Measurements from ENCODE around the gene WDFY2. TPM values are rescaled to one million over a fixed set of nuclear protein-coding genes. Genes with fewer than 3 reads are reported as not detected.

Gene WDFY2
- total RNA-seq, 1 donor: 11.9 TPM

- Histone ChIP-seq H2AFZ (ENCODE audit: low read length) (peak overlapping the region; percentile 58), H3K79me2 (ENCODE audit: insufficient read depth, low read length) (no peaks in the 10 kb centered on the region), H4K20me1 (ENCODE audit: insufficient read depth, low read length) (no peaks in the 10 kb centered on the region), H3K9me3 (ENCODE audit: low read depth, low read length) (no peaks in the 10 kb centered on the region), H3K36me3 (ENCODE audit: insufficient read depth, low read length) (no peaks in the 10 kb centered on the region), H3K4me1 (ENCODE audit: insufficient read depth, low read length) (no peaks in the 10 kb centered on the region), H3K27ac (ENCODE audit: low read depth, low read length) (no peak overlapping the region), H3K4me2 (ENCODE audit: insufficient read depth, low read length) (peak overlapping the region; percentile 75), H3K27me3 (ENCODE audit: insufficient read depth, low read length) (peaks cover 28% of the 10 kb centered on the region), H3K4me3 (ENCODE audit: insufficient read depth, low read length) (peak overlapping the region; percentile 57)
- TF ChIP-seq CTCF (IDR thresholded peaks at IDR 0.05; ENCODE audit: extremely low read depth, low read depth, low read length): peak; percentile 88
- DNase-seq (ENCODE audit: insufficient read length, low spot score, missing footprints): peak; percentile 84
Measured at GRCh38 chr13:51814825-51815650, 230.8 kb downstream of the WDFY2 start.

GRCh38 chr13:51815848-51816247, 231.6 kb downstream of the WDFY2 start:
- Histone ChIP-seq H3K36me3 (ENCODE audit: insufficient read depth, low read length) (no peaks in the 10 kb centered on the region), H3K4me2 (ENCODE audit: insufficient read depth, low read length) (no peak overlapping the region), H3K9me3 (ENCODE audit: low read depth, low read length) (no peaks in the 10 kb centered on the region), H2AFZ (ENCODE audit: low read length) (no peak overlapping the region), H3K4me1 (ENCODE audit: insufficient read depth, low read length) (no peaks in the 10 kb centered on the region), H3K27ac (ENCODE audit: low read depth, low read length) (no peak overlapping the region), H3K79me2 (ENCODE audit: insufficient read depth, low read length) (no peaks in the 10 kb centered on the region), H4K20me1 (ENCODE audit: insufficient read depth, low read length) (no peaks in the 10 kb centered on the region), H3K4me3 (ENCODE audit: insufficient read depth, low read length) (no peak overlapping the region), H3K27me3 (ENCODE audit: insufficient read depth, low read length) (peaks cover 36% of the 10 kb centered on the region)
- no peak for DNase-seq (ENCODE audit: insufficient read length, low spot score, missing footprints)
- TF ChIP-seq CTCF (IDR thresholded peaks at IDR 0.05; ENCODE audit: extremely low read depth, low read depth, low read length): no peak

GRCh38 chr13:51816604-51817249, 232.5 kb downstream of the WDFY2 start:
- Histone ChIP-seq H3K4me2 (ENCODE audit: insufficient read depth, low read length) (no peak overlapping the region), H3K27me3 (ENCODE audit: insufficient read depth, low read length) (peaks cover 44% of the 10 kb centered on the region), H2AFZ (ENCODE audit: low read length) (no peak overlapping the region), H3K79me2 (ENCODE audit: insufficient read depth, low read length) (no peaks in the 10 kb centered on the region), H3K36me3 (ENCODE audit: insufficient read depth, low read length) (no peaks in the 10 kb centered on the region), H4K20me1 (ENCODE audit: insufficient read depth, low read length) (no peaks in the 10 kb centered on the region), H3K4me1 (ENCODE audit: insufficient read depth, low read length) (no peaks in the 10 kb centered on the region), H3K9me3 (ENCODE audit: low read depth, low read length) (no peaks in the 10 kb centered on the region), H3K27ac (ENCODE audit: low read depth, low read length) (no peak overlapping the region), H3K4me3 (ENCODE audit: insufficient read depth, low read length) (no peak overlapping the region)
- TF ChIP-seq CTCF (IDR thresholded peaks at IDR 0.05; ENCODE audit: extremely low read depth, low read depth, low read length): no peak
- no peak for DNase-seq (ENCODE audit: insufficient read length, low spot score, missing footprints)

Small RNAs within 50 kb of the gene (small RNA-seq; reads per million reads assigned to genes)
- gene MIR4703 (not detected), gene RN7SL413P (not detected), gene RNU6-65P (not detected), gene RNY1P6 (not detected)

Other genes with a start within 250 kb of the WDFY2 start
- not detected in 2 replicates for gene SERPINE3, start 244.8 kb upstream of the WDFY2 start, total RNA-seq
- 40.5 and 47.4 TPM in 2 replicates for gene INTS6, start 131.4 kb upstream of the WDFY2 start, total RNA-seq
- 3.3 and 3.8 TPM in 2 replicates for gene DHRS12, start 219.7 kb downstream of the WDFY2 start, total RNA-seq